Stimulated activated naive CD8-positive, alpha-beta T cell treated with anti-CD3 and anti-CD28 coated beads, Interleukin-15, Interleukin-2, amounts not matched to agents 100 U/mL and 50 U/mL, for 24 hours (primary cell): ENCODE data around the gene AMTN.

Experiments used
- ATAC-seq: fragments of 150-1000 bp; cut with Tn5 transposase; one replicate; pipeline ENCODE4 v1.10.0; 2021
- DNase-seq: peaks from one replicate; pipeline ENCODE4 v3.0.0; 2021

AMTN gene

GRCh38 chr4:70559924-70560323, 41.6 kb downstream of the AMTN start:
- no peak for ATAC-seq
- DNase-seq: no peak

GRCh38 chr4:70564033-70564432, 45.7 kb downstream of the AMTN start:
- no peak for DNase-seq
- ATAC-seq: no peak

- DNase-seq (no peak), ATAC-seq (no peak)
Observed at GRCh38 chr4:70570796-70571195, 52.4 kb downstream of the AMTN start.

GRCh38 chr4:70571772-70572171, 53.4 kb downstream of the AMTN start:
- ATAC-seq: no peak
- DNase-seq: no peak

GRCh38 chr4:70575964-70576363, 57.6 kb downstream of the AMTN start:
- no peak for ATAC-seq
- DNase-seq: no peak

GRCh38 chr4:70577220-70577927, 59.0 kb downstream of the AMTN start:
- DNase-seq: no peak

GRCh38 chr4:70581980-70582379, 63.6 kb downstream of the AMTN start:
- ATAC-seq (no peak), DNase-seq (no peak)

More at GRCh38 chr4:70577220-70577927, 59.0 kb downstream of the AMTN start:
- no peak for ATAC-seq
